GM19099 (cell line): ENCODE data around the gene CHMP4B.

Source experiments
- POLR2A ChIP-seq: IDR thresholded peaks from 3 replicates; pipeline ENCODE4 v1.6.1; 2011; ENCODE audit warnings: low read depth; ENCODE audit not compliant: insufficient read length; ENCODE audit errors: extremely low read depth

CHMP4B gene

DNA sequence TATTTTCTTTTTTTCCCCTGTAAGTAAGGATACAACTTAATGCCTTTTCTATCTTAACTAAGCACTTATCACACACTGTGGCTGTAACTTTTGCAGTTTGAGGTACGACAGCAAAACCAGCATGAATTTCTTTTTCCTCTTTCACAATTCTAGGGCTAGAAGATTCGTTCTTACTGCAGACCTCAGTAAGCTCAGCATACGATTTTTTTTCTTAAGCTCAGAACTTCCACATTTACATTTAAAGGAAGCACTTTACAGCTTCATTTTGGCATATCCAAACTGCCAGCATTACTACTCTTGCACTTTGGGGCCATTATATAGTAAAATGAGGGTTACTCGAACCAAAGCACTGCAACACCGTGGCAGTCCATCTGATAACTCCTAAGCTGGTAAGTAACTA lies 889 bp upstream of the CHMP4B start:
- no peak for TF ChIP-seq POLR2A

DNA sequence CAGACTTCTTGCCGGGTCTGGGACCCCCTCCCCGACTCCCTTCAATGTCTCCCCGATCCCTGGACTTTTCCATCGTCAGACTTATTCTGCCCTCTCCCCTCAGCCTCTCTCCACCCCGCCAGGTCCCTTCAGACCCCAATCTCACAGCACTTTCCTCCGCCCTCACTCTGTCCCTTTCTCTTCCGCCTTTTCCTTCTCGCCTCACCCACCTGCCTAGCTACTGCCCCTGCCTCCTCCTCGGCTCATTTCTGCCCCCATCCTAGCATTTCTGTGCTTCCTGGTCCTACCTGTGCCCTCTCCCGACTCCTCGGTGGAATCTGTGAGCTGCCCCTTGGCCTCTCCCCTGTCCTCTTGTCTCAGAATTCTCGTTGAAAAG lies 616 bp downstream of the CHMP4B start:
- TF ChIP-seq POLR2A: no peak

DNA sequence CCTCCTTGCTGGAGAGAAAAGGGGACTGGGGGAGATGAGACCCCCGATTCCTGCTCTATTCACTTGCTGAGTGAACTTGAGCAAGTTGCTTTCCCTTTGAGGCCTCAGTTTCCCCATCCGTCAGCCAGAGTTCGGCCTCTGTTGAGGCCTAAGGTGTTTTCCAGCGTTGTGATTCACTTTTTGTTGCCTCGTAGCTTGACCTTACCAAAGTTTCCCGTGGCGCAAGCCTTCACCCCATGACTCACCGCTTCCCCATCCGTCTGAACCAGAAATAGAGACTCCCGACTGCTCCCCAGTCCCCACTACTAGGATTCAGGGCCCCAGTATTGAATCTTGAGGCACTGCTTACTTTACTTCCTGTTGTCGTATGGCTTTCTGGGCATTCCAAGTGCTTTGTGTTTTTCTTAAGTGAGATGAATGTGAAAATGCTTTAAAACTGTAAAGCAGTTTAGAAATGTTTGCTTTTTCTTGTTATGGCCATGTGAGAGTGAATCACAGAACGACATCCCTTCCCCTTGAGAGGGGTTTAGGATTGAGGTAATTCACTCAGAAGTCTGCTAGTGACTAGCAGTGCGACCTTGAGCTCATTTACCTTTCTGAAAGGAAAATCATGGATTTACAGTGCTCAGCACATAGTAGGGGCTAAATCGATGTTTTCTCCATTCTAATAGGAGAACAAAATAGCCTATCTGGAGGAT lies 1.2 kb downstream of the CHMP4B start:
- TF ChIP-seq POLR2A: no peak

DNA sequence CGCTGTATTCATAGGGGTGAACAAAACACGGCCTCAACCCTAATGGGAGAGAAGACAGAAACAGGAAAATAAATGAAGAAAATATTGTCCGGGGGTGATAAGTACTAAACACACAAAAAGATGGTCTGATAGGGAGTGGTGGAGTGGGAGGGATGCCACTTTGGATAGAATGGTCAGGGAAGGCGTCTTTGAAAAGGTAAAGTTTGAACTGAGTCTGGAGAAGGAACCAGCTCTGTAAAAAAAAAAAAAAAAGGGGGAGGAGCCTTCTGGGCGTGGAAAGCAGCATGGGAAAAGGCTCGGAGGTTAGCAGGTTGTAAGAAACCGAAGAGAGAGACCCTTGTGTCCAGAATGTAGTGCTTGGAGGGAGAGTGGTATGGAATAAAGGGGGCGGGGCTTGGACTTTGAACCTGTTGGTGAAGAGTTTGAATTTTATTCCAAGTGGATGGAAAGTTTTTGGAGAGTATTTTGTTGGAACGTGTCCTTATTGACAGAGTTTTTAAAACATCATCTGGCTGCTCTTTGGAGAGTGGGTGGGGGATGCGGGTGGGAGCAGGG lies 1.8 kb downstream of the CHMP4B start:
- TF ChIP-seq POLR2A: no peak

DNA sequence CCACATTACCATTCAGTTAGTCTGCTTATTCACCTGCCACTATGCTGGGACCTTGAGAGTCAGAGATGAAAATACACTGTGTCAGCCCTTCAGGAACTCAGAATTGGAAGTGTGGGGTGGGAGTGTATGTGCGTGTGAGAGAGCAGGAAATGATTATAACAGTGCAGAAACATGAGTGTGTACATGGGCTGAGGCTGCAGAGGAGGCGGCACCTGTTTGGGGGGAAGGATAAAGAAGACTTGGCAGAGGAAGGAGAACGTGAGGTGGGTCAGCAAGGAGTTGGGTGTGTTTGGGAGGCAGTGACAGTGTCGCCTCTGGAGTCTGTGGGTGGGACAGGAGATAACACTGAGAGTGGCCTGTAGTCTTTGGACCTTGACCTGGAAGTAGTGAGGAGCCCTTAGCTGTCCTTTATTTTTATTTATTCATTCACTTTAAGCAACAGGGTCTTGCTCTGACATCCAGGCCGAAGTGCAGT lies 3.1 kb downstream of the CHMP4B start:
- TF ChIP-seq POLR2A: no peak

DNA sequence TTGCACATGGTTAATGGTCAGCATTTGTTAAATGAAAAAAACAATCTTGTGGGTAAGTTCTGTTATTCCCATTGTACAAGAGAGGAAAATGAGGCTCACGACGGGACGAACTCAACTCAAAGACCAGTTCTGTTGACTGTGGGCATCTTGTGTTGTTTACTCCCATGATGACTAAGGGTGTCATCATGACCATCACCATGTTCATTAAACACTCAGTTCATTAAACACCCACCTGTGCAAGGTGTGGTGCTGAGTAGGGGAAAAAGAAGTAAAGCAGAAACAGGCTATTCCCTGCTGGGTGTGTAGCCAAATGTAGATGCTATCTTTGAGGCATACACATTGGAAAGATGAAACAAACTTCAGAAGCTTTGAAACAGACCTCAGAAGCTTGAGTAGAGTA lies 4.5 kb downstream of the CHMP4B start:
- no peak for TF ChIP-seq POLR2A

DNA sequence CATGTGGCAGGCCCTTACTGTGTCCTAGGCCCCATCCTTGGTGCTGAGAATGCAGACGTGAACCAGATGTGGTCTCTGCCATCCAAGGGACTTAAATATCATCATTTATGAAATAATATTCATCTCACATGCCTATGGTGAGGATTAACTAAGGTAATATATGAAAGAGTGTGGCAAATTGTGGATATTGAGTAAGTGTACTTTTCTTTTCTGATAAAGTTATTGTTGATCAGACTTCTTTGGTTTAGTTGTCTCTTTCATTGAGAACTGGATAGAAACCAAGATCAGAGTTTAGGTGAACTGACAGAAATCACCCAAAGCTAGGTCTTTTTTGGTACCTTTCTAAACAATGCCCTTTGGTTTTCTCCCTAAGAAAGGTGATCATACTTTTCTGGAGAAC lies 5.0 kb downstream of the CHMP4B start:
- no peak for TF ChIP-seq POLR2A

DNA sequence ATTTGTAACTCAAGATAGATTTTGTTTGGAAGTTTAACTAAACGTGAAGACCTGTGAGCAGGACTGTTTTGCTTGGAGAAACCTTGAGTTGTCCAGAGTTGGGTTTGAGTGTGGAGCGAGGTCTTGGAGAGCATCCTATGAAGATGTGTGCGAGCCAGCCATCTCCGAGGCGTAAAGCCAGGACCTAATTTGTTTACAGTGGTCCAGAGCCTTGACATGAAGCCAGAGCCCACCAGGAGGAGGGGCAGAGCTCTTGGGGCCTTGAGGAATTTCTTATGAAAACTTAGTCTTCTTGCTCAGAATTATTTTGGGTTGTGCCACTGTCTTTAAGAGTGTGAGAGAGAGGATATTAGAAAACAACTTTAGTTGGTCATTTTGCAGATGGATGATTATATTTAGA lies 6.3 kb downstream of the CHMP4B start:
- TF ChIP-seq POLR2A: no peak

DNA sequence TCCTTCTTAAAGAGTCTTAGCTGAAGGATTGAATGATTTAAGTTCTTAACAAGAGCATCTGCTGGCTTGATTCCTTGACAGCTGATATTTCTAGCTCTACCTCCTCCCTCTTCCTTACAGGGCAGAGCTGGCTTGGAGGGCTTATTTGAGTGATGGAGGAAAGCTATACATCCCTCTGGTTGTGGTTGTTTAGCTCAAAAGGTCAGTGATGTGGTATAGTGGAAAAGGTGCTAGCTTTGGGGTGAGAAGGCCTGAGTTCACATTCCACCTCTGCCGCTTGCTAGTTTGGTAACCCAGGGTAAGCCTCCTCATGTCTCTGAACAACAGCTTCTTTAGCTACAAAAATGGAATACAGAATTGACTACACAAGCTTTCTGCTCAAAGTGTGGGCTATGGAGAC lies 8.3 kb downstream of the CHMP4B start:
- TF ChIP-seq POLR2A: no peak

DNA sequence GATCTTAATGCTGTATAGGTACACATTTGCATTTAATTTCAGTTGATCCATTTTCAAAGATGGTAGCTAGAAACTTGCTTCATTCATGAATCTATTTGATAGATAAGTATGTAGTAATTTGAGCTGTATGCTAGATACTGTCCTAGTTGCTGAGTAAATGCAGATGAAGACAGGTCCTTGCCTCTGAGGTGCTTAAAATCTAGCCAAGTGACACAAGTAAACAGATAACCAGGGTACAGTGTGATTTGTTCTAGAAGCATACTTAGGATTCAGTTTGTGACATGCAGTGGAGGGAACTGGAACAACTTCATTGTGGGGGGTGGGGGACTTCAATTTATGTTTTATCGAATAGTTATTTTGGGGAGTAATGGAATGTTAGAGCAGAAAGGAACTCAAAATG lies 9.2 kb downstream of the CHMP4B start:
- no peak for TF ChIP-seq POLR2A

DNA sequence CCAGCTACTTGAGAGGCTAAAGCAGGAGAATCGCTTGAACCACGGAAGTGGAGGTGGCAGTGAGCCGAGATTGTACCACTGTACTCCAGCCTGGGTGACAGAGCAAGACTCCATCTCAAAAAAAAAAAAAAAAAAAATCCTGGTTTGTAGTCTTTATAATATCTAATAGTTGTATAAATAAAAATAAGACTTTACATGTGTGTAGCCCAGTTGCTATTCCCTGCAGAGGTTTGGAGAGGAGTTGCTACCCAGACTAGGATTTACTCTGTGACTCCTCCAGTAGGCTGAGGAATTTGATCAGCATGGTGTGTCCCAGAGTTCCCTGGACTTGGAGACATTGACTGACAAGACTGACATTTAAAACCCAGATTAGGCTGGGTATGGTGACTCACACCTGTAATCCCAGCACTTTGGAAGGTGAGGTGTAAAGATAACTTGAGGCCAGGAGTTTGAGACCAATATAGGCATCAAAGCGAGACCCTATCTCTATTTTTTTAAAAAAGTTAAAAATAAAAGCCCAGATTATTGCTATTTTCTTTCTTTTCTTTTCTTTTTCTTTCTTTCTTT lies 10.2 kb downstream of the CHMP4B start:
- TF ChIP-seq POLR2A: no peak

DNA sequence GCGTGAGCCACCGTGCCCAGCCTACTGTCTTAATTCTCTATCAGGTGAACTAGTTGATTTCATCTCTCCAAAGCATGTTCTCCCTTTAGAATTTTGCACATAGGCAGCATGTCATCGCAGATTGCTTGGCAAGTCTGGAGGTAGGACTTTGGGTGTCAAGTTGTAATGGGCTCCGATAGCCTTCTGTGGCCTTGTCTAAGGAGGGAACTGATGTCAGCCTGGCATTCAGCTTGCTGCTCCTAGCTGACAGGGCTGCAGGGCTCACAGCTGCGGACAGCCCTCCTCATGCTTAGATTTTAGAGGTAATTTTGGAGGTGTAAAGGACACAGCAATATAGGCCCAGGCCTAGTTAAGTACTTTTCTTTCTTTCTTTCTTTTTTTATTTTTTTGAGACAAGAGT lies 11.3 kb downstream of the CHMP4B start:
- TF ChIP-seq POLR2A: no peak

DNA sequence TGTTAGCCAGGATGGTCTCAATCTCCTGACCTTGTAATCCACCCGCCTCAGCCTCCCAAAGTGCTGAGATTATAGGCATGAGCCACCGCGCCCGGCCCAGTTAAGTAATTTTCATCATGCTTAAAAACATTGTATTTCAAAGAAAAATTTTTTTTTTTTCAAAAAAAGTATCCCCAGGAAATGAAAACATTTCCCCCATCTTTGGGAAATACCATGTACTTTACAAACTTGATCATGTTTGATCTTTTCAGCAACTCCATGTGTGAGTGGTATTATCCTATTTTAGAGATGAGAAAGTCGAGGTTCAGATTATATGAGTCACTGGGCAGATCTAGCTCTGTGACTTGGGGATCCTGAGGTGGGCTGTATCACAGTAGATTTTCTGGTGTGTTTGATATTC lies 11.8 kb downstream of the CHMP4B start:
- no peak for TF ChIP-seq POLR2A

DNA sequence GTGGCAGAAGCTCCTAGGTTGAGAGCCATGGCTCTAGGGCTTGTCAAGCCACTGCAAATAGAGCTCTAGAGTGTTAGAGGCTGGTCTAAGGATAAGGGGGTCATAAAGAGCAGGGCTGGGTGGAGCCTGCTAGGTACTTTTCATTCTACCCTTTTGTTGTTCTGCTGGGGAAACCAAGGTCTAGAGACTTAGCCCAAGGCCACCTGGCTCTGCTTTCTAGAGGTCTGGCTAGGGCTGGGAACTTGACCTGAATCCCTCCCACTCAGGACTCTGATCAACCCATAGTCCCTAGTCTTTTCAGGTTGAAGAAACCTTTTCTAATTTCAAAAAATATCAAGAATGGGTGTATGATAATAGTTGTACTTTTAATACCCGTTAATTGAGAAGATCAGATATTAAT lies 13.7 kb downstream of the CHMP4B start:
- no peak for TF ChIP-seq POLR2A

DNA sequence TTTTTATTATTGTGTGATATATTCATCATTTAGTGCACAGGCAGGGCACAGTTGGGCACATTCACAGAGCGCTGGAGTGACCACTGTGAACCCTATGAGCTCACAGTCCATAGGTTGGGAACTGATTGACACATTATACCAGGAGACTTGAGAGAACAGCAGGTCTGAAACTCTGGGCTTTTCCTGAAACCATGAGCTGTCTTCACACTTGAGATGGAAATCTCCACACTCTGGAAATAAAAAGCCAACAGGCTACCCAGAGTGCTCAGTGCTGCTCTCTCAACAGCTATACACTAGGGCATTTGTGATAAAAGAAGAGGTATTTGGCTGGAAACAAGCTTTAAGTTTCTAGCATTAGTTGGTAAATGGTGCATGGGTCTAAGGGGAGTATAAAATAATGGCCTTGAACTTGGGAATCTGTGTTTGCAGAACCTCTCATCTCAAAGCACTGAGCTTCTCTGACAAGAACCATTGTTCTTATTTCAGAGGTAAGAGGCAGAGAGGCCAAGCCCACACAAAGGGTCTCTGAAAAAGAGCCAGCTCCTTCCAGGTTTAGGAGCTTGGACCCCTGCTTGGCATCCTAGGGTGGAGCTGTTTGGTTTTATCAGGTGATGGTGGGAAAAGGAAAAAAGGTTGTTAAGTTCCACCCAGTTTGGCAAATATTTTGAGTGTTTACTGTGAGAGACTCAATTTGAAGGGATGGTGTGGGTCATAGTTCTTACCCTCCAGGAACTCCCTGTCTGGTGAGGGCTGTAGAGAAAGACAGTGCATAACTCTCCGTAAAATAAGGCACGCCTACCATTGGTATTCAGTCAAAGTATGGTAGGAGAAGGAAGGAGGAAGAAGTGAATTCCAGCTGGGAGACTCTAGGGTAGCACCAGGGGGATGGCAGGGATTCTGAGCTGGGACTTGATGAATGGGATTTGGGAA lies 14.5 kb downstream of the CHMP4B start:
- TF ChIP-seq POLR2A: no peak
